ENCODE data around the gene CEP19.
"Not testable (repeated sequence)": the region's sequence is repeated elsewhere in the genome, so short reads cannot be mapped to it uniquely, and the experiment has no call there.

CEP19 gene

DNA sequence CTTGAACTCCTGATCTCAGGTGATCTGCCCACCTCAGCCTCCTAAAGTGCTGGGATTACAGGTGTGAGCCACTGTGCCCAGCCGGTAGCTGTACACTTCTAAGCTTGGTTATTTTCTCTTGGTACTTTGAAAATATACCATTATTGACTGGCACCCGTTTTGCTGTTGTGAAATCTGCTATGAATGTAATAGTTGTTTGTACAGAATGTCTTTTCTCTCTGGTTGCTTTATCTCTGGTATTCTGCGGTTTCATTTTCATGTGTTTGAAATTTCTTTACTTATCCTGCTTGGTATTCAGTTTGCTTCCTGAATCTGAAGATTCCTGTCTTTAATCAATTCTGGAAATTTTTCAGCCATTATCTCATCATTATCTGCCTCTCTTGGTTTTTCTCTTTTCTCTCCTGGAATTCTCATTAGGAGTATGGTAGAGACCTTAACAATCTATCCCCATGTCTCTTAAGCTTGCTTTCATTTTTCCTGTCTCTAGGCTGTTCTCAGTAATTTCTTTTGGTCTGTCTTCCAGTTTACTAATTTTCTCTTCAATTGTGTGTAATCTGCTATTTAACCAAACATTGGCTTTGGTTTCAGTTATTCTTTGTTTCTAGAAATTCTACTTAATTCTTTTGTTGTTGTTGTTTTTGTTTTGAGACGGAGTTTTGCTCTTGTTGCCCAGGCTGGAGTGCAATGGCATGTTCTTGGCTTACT is 24.8 kb upstream of the CEP19 start:
- H3K4me1 Mint-ChIP-seq (ENCODE audit: low read depth): peaks cover 4% of the 10 kb centered on the region
- peaks cover 28% of the 10 kb centered on the region for H3K36me3 Mint-ChIP-seq (ENCODE audit: low read depth)
- H3K4me3 Mint-ChIP-seq: no peak overlapping the region
- intact Hi-C loops (cut with micrococcal nuclease): no loop called here
- H3K27me3 Mint-ChIP-seq: no peaks in the 10 kb centered on the region
- H3K9me3 Mint-ChIP-seq: no peaks in the 10 kb centered on the region
- H3K27ac Mint-ChIP-seq: no peak overlapping the region

DNA sequence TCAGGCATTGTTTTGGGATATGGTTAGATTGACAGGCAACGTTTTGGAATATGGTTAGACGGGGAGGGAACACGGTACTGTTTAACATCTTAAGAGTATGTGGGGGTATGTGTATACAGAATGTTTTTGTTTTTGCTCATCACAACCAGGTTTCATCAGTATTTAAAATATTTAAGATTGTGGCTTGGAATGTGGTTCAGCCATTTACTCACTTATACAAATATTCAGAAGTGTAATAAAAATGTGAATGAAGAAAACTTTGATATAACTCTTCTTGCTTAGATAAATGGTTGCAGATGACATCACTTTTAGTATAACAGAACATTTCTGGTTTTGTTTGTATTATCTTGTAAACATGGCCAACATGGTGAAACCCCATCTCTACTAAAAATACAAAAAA is 23.7 kb upstream of the CEP19 start:
- no peak overlapping the region for H3K27ac Mint-ChIP-seq
- no peak overlapping the region for H3K4me3 Mint-ChIP-seq
- intact Hi-C loops (cut with micrococcal nuclease): no loop called here
- H3K9me3 Mint-ChIP-seq: no peaks in the 10 kb centered on the region
- peaks cover 19% of the 10 kb centered on the region for H3K36me3 Mint-ChIP-seq (ENCODE audit: low read depth)
- H3K27me3 Mint-ChIP-seq: no peaks in the 10 kb centered on the region
- H3K4me1 Mint-ChIP-seq (ENCODE audit: low read depth): no peaks in the 10 kb centered on the region

DNA sequence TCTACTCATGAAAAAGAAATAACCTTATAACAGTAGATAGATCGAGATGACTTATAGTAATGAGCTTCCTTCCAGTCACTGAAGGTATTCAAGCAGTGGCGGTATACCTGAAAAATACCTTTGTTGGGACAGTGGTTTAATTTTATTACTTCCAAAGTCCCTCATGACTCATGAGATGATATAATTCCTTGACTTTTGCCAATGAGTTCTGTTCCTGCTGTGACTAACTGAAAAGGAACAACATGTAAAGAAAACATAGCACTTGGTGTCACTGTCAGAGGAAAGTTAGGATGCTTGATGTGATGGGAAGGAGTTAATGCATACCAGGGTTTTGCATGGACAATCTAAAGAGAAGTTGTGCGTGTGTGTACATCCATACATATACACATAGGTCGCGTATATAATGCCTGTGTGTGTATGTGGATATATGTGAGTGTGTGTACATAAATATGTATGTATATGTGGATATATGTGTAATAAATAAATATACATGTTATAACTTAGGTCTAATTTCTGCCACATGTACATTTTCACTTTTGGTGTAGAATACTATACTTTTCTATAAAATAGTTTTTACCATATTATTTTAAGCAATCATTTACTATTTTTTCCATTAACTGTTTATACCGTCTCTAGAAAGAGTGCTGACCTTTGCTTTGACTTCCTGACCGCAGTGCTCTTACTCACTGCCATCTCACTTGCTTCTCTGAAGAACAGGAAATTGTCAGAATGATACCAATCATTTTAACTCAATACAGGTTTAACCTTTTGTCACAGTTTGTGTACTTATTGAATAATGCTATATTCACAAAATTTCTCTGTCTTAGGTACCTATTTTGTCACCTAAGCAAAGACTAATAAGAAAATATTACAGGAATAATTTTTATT is 15.0 kb upstream of the CEP19 start:
- Mint-ChIP-seq H3K27me3 (no peaks in the 10 kb centered on the region), H3K9me3 (no peaks in the 10 kb centered on the region), H3K36me3 (ENCODE audit: low read depth) (peaks cover 30% of the 10 kb centered on the region), H3K27ac (no peak overlapping the region), H3K4me1 (ENCODE audit: low read depth) (no peaks in the 10 kb centered on the region), H3K4me3 (no peak overlapping the region)
- intact Hi-C loops (cut with micrococcal nuclease): no loop called here

DNA sequence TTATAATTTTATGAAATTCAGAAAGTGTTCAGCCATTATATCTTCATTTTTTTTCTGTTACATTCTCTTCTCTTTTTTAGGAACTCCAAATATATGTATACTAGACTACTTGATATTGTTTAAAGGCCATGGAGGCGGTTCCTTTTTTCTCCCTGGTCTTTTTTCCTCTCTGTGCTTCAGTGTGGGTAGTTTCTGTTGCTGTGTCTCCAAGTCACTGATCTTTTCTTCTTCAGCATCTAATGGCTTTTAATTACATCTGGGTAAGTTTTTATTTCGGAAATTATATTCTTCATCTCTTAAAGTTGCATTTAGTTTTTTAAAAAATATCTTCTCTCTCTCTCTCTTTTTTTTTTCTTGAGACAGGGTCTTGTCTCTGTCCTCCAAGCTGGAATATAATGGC is 9.0 kb upstream of the CEP19 start:
- Mint-ChIP-seq H3K27me3 (no peaks in the 10 kb centered on the region), H3K27ac (no peak overlapping the region), H3K36me3 (ENCODE audit: low read depth) (peaks cover 32% of the 10 kb centered on the region), H3K4me3 (no peak overlapping the region), H3K9me3 (peaks cover 11% of the 10 kb centered on the region), H3K4me1 (ENCODE audit: low read depth) (peaks cover 8% of the 10 kb centered on the region)
- intact Hi-C loops (cut with micrococcal nuclease): no loop called here

DNA sequence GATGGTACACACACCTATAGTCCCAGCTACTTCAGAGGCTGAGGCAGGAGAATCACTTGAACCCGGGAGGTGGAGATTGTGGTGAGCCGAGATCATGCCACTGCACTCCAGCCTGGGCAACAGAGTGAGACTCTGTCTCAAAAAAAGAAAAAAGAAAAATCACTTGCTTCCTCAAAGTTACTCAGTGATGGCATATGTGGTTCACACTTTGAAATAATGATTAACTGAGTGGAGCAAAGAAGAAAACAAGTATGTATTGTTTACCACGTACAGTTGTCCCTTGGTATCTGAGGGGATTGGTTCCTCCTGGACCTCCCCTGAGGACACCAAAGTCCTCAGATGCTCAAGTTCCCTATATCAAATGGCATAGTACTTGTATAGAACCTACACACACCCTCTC is 5.1 kb upstream of the CEP19 start:
- peaks cover 11% of the 10 kb centered on the region for H3K9me3 Mint-ChIP-seq
- H3K4me3 Mint-ChIP-seq; H3K27ac Mint-ChIP-seq; H3K27me3 Mint-ChIP-seq; intact Hi-C loops (cut with micrococcal nuclease): not testable (repeated sequence)
- H3K36me3 Mint-ChIP-seq (ENCODE audit: low read depth): peaks cover 15% of the 10 kb centered on the region
- H3K4me1 Mint-ChIP-seq (ENCODE audit: low read depth): peaks cover 14% of the 10 kb centered on the region

DNA sequence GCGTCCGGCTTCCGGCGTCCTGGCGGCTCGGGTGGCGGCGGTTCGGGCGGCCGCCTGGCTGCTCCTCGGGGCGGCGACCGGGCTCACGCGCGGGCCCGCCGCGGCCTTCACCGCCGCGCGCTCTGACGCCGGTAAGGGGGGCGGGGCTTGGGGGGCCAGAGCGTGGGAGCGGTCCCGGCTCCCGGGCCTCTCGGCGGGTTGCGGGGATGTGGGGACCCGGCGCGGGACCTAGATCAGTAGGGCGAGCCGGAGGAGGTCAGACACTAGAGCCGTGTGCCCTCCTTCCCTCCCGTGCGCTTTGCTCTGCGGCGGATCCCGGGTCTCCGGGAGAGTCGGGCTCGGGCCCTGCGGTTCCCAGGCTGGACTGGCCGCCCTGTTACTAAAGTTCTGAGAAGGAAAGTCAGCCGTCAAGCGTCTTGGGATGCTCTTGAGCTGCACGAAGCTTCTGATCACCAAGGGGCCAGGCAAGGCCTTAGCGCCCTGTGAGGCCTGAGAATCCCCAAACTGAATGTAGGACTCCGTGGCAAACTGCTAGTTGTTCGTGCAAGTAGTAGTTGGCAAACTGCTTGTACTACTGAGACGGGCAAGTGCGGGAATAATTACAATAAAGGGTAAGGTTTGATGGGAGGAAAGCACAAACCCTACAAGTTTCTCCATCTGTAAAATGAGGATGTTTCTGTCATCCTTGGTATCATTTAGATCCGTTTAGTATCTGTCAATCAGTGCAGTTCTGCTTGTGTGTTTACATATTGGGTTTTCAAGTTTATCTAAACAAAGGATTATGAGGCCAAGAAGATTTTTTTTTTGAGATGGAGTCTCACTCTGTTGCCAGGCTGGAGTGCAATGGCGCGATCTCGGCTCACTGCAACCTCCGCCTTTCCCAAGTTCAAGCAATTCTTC is 714 bp upstream of the CEP19 start:
- peak overlapping the region; percentile 83 for H3K27ac Mint-ChIP-seq
- H3K4me3 Mint-ChIP-seq: peak overlapping the region; percentile 84
- H3K36me3 Mint-ChIP-seq (ENCODE audit: low read depth): peaks cover 2% of the 10 kb centered on the region
- no peaks in the 10 kb centered on the region for H3K27me3 Mint-ChIP-seq
- peaks cover 20% of the 10 kb centered on the region for H3K4me1 Mint-ChIP-seq (ENCODE audit: low read depth)
- intact Hi-C loops (cut with micrococcal nuclease): loop anchor here (1.0 kb wide), 1 partner anchor 27 kb away; the partner anchor contains the start of gene PAK2
- H3K9me3 Mint-ChIP-seq: no peaks in the 10 kb centered on the region

DNA sequence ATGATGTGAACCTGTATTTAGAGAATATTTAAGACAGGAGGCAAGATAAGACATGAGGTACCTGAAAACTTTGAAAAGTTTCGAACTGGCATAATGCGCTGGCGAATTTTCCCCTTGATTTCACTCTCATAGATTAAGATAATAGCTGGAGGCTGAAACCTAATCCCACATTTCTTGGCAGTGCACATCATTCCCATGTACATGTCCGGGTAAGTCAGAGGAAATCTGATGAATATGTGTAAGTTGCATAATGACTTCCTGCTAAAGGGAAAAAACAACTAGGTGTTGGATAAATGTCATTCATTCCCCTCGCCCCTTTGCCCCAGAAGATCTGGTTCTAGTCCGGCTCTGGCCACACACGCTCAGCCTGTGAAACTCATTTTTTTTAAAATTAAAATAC is 3.6 kb downstream of the CEP19 start:
- Mint-ChIP-seq H3K27ac (no peak overlapping the region), H3K9me3 (no peaks in the 10 kb centered on the region), H3K36me3 (ENCODE audit: low read depth) (peaks cover 13% of the 10 kb centered on the region), H3K4me3 (no peak overlapping the region), H3K27me3 (no peaks in the 10 kb centered on the region), H3K4me1 (ENCODE audit: low read depth) (peaks cover 42% of the 10 kb centered on the region)
- intact Hi-C loops (cut with micrococcal nuclease): no loop called here

DNA sequence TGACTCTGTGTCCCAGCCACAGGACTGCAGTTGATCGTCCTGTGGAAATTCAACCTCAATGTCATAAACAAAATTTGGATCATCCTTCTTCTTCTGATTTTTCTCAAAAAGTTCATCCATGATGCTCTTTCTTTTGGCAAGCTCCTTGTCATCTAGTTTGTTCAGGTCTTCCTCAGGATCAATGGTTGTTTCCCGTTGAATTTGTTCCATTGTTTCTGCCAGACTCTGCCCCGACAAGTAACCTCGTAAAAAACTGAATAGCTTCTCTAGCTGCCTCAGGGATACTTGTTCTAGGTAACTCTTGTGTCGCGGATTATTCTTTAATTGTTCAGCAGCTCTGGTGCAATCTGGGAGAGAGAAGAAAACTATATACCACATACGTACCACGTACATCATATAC is 4.5 kb downstream of the CEP19 start:
- Mint-ChIP-seq H3K27ac (no peak overlapping the region), H3K27me3 (no peaks in the 10 kb centered on the region), H3K36me3 (ENCODE audit: low read depth) (peaks cover 18% of the 10 kb centered on the region), H3K4me3 (no peak overlapping the region), H3K9me3 (no peaks in the 10 kb centered on the region), H3K4me1 (ENCODE audit: low read depth) (peaks cover 39% of the 10 kb centered on the region)
- intact Hi-C loops (cut with micrococcal nuclease): no loop called here

DNA sequence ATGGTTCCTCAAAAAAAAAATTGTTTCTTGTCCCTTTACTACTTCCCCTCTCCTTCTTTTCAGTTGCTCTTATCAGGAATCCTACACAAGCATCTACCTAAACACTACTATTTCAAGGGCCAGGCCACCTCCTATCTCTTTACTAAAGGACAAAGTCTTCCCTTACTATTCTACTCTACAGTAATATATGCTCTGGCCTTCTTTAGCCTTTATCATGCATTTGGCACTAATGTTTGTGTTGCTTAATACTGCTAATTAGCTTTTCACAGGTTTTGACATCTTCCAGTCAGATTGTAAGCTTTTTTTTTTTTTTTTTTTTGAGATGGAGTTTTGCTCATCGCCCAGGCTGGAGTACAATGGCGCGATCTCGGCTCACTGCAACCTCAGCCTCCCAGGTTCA is 5.3 kb downstream of the CEP19 start:
- Mint-ChIP-seq H3K36me3 (ENCODE audit: low read depth) (peaks cover 20% of the 10 kb centered on the region), H3K27me3 (no peaks in the 10 kb centered on the region), H3K9me3 (no peaks in the 10 kb centered on the region), H3K27ac (peak overlapping the region; percentile 64), H3K4me3 (no peak overlapping the region), H3K4me1 (ENCODE audit: low read depth) (peaks cover 37% of the 10 kb centered on the region)
- intact Hi-C loops (cut with micrococcal nuclease): no loop called here

DNA sequence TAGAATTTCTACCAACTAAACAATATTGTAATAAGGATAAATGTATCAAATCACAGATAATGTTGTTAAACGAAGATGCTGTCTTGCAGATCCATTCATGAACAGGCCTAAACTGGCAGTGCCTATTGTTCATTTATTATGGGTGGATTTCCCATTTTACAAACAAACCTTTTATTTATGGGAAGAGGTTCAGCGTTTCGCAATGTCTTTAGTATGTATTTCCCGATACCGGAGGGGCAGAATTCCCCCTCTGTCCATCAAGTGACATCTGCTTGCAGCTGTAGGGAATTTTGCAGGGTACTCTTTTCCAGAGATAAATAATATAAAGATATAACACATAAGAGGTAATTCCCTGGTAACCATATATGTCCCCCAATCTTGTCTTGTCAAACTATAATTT is 5.7 kb downstream of the CEP19 start:
- intact Hi-C loops (cut with micrococcal nuclease): no loop called here
- H3K4me3 Mint-ChIP-seq: no peak overlapping the region
- H3K36me3 Mint-ChIP-seq (ENCODE audit: low read depth): peaks cover 20% of the 10 kb centered on the region
- H3K27ac Mint-ChIP-seq: peak overlapping the region; percentile 64
- H3K27me3 Mint-ChIP-seq: no peaks in the 10 kb centered on the region
- H3K9me3 Mint-ChIP-seq: no peaks in the 10 kb centered on the region
- peaks cover 33% of the 10 kb centered on the region for H3K4me1 Mint-ChIP-seq (ENCODE audit: low read depth)

DNA sequence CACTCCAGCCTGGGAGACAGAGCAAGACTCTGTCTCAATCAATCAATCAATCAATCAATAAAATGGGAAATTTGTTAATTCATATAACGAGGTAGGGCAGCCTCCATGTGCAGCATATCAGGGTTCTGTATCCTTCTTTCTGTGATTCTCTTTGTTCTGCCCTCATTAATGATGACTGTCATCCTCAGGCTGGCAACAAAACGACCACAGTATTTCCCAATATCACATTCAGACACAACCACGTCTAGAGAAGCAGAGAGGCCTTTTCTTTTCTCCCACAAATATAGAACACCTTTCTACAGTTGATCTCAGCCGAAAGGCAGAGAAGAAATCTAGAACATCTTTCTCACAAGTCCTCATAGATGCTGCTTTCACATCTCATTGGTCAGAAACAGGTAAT is 11.2 kb downstream of the CEP19 start:
- H3K27ac Mint-ChIP-seq: no peak overlapping the region

DNA sequence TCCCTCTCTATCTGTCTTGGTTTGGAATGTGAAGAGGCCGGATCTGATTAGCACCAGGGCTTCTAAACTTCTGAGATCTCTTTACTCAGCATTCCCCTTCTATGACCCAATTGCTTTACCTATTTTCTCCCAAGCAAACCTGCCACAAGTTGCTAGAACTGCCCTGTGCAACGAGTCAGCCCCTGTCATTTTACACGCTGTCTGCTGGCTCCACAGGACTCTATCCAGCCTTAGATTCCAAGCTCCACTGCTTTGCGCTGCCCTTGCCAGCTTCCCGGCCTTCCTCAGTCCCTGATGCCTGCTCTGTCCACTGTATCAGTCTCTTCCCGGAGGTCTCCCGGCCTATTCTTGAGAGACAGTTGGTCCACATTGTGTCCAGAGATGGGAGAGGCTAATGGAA is 12.3 kb downstream of the CEP19 start:
- H3K36me3 Mint-ChIP-seq (ENCODE audit: low read depth): peaks cover 18% of the 10 kb centered on the region
- H3K27ac Mint-ChIP-seq: no peak overlapping the region
- no peak overlapping the region for H3K4me3 Mint-ChIP-seq
- no peaks in the 10 kb centered on the region for H3K9me3 Mint-ChIP-seq
- intact Hi-C loops (cut with micrococcal nuclease): no loop called here
- no peaks in the 10 kb centered on the region for H3K27me3 Mint-ChIP-seq
- H3K4me1 Mint-ChIP-seq (ENCODE audit: low read depth): peaks cover 17% of the 10 kb centered on the region

More for the DNA sequence above, 11.2 kb downstream of the CEP19 start:
- Mint-ChIP-seq H3K36me3 (ENCODE audit: low read depth) (peaks cover 18% of the 10 kb centered on the region), H3K27me3 (no peaks in the 10 kb centered on the region), H3K4me1 (ENCODE audit: low read depth) (peaks cover 16% of the 10 kb centered on the region), H3K9me3 (no peaks in the 10 kb centered on the region), H3K4me3 (no peak overlapping the region)
- intact Hi-C loops (cut with micrococcal nuclease): no loop called here

DNA sequence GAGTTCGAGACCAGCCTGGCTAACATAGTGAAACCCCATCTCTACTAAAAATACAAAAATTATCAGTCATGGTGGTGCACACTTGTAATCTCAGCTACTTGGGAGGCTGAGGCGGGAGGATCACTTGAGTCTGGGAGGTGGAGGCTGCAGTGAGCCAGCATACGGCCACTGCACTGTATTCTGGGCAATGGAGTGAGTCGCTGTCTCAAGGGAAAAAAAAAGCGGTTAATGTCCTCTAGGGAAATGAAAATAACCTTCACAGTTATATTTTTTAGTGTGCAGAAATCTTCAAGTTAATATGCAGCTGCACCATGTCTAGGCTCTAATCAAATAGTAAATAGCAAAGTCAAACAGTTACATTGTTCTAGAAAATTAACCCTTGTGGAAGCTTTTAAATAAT is 14.8 kb downstream of the CEP19 start:
- Mint-ChIP-seq H3K27me3 (no peaks in the 10 kb centered on the region), H3K4me1 (ENCODE audit: low read depth) (peaks cover 31% of the 10 kb centered on the region), H3K36me3 (ENCODE audit: low read depth) (peaks cover 6% of the 10 kb centered on the region), H3K27ac (no peak overlapping the region), H3K9me3 (no peaks in the 10 kb centered on the region), H3K4me3 (no peak overlapping the region)
- intact Hi-C loops (cut with micrococcal nuclease): no loop called here

DNA sequence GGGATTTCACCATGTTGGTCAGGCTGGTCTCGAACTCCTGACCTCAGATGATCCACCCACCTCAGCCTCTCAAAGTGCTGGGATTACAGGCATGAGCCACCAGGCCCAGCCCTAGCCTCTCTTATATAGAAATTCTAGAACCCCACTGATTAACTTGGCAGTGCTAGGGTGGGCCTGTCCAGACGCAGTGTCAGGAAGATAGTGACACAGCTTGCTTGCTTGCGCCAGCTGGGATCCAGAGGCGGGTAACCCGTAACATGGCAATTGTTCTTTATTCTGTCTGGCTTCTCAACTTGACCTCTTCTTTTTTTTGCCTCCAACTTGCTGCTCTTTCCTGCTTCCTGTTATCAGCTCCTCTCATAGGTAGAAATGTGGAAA is 16.2 kb downstream of the CEP19 start:
- H3K4me3 Mint-ChIP-seq: no peak overlapping the region

More for the DNA sequence above, 16.2 kb downstream of the CEP19 start:
- Mint-ChIP-seq H3K36me3 (ENCODE audit: low read depth) (peaks cover 6% of the 10 kb centered on the region), H3K27me3 (no peaks in the 10 kb centered on the region), H3K9me3 (no peaks in the 10 kb centered on the region), H3K4me1 (ENCODE audit: low read depth) (peaks cover 45% of the 10 kb centered on the region), H3K27ac (peak overlapping the region; percentile 63)
- intact Hi-C loops (cut with micrococcal nuclease): no loop called here
